ENCODE measurements around the gene ALK. TPM values are rescaled to one million over a fixed set of nuclear protein-coding genes. Genes with fewer than 3 reads are reported as not detected.

The ALK gene
- polyA plus RNA-seq, 1 of the 3 experiments (the other 2 are of a cell fraction): 0.30 TPM

DNA sequence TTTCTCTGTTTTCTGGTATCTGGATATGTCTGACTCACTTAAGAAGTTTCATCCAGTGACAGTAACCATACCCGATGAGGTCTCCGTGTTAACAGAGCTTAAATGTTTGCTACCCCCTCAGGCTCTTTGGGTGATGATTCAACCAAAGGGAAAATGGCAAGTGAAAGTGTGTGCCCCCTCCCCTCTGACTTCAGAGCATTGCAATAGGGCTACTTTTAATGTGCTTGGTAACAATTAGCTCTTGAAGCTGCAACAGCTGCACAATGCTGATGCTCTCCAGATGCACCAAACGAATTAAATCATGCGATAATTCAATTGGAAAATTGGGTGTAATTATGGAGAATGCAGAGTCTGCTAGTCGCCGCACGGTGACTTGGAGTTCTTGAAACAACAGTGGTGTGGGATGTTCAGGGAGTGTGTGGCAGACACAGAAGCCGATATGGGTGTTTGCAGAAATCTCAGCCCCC, 270.7 kb downstream of the ALK start (continued):
- TF ChIP-seq, protein P1, sequence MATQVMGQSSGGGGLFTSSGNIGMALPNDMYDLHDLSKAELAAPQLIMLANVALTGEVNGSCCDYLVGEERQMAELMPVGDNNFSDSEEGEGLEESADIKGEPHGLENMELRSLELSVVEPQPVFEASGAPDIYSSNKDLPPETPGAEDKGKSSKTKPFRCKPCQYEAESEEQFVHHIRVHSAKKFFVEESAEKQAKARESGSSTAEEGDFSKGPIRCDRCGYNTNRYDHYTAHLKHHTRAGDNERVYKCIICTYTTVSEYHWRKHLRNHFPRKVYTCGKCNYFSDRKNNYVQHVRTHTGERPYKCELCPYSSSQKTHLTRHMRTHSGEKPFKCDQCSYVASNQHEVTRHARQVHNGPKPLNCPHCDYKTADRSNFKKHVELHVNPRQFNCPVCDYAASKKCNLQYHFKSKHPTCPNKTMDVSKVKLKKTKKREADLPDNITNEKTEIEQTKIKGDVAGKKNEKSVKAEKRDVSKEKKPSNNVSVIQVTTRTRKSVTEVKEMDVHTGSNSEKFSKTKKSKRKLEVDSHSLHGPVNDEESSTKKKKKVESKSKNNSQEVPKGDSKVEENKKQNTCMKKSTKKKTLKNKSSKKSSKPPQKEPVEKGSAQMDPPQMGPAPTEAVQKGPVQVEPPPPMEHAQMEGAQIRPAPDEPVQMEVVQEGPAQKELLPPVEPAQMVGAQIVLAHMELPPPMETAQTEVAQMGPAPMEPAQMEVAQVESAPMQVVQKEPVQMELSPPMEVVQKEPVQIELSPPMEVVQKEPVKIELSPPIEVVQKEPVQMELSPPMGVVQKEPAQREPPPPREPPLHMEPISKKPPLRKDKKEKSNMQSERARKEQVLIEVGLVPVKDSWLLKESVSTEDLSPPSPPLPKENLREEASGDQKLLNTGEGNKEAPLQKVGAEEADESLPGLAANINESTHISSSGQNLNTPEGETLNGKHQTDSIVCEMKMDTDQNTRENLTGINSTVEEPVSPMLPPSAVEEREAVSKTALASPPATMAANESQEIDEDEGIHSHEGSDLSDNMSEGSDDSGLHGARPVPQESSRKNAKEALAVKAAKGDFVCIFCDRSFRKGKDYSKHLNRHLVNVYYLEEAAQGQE (IDR thresholded peaks at IDR 0.05; ENCODE audit: low read depth, low read length): no peak
- peak; percentile 49 for TF ChIP-seq RAD21 (IDR thresholded peaks at IDR 0.05; ENCODE audit: low read length)
- peak; percentile 76 for TF ChIP-seq MXI1 (IDR thresholded peaks at IDR 0.05; ENCODE audit: low read depth, low read length)
- peak; percentile 89 for TF ChIP-seq TEAD4 (IDR thresholded peaks at IDR 0.05; ENCODE audit: borderline replicate concordance, insufficient read depth)
- TF ChIP-seq SMC3 (IDR thresholded peaks at IDR 0.05; ENCODE audit: low read depth, low read length): peak; percentile 39; the same call in 1 of the 2 replicates
- no peak for TF ChIP-seq ELF1 (IDR thresholded peaks at IDR 0.05)
- TF ChIP-seq NFIC (IDR thresholded peaks at IDR 0.05; ENCODE audit: borderline replicate concordance): 0 out of 2 replicates have a peak, but pooled peaks have one; percentile 29
- TF ChIP-seq MEF2A (IDR thresholded peaks at IDR 0.05; ENCODE audit: borderline replicate concordance, low read depth): no peak
- no peak for TF ChIP-seq GABPA (IDR thresholded peaks at IDR 0.05; ENCODE audit: low read depth)
- peak; percentile 71; the same call in 1 of the 2 replicates for TF ChIP-seq RFX5 (IDR thresholded peaks at IDR 0.05; ENCODE audit: low read length)
- TF ChIP-seq, protein P2, sequence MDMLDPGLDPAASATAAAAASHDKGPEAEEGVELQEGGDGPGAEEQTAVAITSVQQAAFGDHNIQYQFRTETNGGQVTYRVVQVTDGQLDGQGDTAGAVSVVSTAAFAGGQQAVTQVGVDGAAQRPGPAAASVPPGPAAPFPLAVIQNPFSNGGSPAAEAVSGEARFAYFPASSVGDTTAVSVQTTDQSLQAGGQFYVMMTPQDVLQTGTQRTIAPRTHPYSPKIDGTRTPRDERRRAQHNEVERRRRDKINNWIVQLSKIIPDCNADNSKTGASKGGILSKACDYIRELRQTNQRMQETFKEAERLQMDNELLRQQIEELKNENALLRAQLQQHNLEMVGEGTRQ (IDR thresholded peaks at IDR 0.05; ENCODE audit: borderline replicate concordance, low read depth, low read length): no peak
- TF ChIP-seq EZH2phosphoT487 (IDR thresholded peaks at IDR 0.05; ENCODE audit: borderline replicate concordance, low read depth): no peak
- peak; percentile 97 for TF ChIP-seq GATA2 (CRISPR knock-in tag; IDR thresholded peaks at IDR 0.05)
- TF ChIP-seq YY1 (IDR thresholded peaks at IDR 0.05; ENCODE audit: low read depth): no peak
- no peak for TF ChIP-seq FOXM1 (IDR thresholded peaks at IDR 0.05; ENCODE audit: low read depth)
- peak; percentile 91 for TF ChIP-seq POLR2AphosphoS5 (IDR thresholded peaks at IDR 0.05; ENCODE audit: low read depth, low read length)
- TF ChIP-seq FOXJ3 (CRISPR knock-in tag; IDR thresholded peaks at IDR 0.05): peak; percentile 100
- no peak for TF ChIP-seq RXRA (IDR thresholded peaks at IDR 0.05; ENCODE audit: borderline replicate concordance, low read depth)
- TF ChIP-seq, protein P3, sequence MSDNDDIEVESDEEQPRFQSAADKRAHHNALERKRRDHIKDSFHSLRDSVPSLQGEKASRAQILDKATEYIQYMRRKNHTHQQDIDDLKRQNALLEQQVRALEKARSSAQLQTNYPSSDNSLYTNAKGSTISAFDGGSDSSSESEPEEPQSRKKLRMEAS (IDR thresholded peaks at IDR 0.05; ENCODE audit: low read depth): no peak
- TF ChIP-seq, protein P4, sequence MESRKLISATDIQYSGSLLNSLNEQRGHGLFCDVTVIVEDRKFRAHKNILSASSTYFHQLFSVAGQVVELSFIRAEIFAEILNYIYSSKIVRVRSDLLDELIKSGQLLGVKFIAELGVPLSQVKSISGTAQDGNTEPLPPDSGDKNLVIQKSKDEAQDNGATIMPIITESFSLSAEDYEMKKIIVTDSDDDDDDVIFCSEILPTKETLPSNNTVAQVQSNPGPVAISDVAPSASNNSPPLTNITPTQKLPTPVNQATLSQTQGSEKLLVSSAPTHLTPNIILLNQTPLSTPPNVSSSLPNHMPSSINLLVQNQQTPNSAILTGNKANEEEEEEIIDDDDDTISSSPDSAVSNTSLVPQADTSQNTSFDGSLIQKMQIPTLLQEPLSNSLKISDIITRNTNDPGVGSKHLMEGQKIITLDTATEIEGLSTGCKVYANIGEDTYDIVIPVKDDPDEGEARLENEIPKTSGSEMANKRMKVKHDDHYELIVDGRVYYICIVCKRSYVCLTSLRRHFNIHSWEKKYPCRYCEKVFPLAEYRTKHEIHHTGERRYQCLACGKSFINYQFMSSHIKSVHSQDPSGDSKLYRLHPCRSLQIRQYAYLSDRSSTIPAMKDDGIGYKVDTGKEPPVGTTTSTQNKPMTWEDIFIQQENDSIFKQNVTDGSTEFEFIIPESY (IDR thresholded peaks at IDR 0.05; ENCODE audit: borderline replicate concordance, low read depth): no peak
